NCI-H2171 (cell line): ENCODE measurements around the gene ZBTB16.

Experiments used
- DNase-seq: peaks from one replicate; lab custom pipeline; 2025; lab: John Stamatoyannopoulos, UW

Gene ZBTB16

DNA sequence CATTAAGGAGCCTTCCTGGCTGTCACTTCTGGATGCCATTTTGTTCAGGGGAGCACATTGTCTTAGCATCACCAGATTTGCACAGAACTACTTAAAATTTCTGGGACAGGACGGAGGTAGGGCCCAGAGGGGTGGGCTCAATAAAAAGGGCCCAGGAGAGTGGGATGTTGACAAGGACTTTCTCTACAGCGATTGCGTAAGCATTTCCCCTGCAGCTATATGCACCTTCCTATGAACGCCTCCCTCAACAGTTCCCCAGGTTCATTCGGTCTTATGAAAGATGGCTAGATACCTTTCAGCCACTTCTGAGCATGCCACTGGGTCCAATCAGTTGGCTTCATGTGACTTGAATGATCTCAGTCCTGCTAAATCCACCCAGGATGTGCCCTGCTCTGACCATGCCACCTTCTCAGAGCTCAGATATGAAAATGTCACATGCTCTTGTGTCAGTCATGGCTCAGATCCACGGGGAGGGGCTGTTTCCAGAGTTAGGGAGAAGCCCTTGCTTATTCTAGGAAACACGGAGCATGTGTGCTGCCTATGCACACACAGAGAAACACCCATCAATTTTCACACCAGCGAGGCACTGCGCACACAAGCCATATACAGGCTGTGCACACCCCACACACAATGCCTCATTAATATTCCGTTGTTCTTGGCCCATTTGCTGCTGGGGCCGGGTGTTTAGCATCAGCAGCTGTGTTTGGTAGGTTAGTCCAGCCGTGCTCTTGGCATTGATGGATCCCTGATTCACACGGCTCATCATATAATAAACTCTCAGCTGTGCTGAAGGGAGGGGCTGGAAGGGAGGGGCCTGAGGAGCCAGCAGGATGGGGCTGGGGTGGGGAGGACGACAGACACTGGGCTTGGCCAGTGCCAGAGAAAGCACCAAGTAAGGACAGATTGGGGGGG, 184.2 kb downstream of the ZBTB16 start:
- DNase-seq: no peak

DNA sequence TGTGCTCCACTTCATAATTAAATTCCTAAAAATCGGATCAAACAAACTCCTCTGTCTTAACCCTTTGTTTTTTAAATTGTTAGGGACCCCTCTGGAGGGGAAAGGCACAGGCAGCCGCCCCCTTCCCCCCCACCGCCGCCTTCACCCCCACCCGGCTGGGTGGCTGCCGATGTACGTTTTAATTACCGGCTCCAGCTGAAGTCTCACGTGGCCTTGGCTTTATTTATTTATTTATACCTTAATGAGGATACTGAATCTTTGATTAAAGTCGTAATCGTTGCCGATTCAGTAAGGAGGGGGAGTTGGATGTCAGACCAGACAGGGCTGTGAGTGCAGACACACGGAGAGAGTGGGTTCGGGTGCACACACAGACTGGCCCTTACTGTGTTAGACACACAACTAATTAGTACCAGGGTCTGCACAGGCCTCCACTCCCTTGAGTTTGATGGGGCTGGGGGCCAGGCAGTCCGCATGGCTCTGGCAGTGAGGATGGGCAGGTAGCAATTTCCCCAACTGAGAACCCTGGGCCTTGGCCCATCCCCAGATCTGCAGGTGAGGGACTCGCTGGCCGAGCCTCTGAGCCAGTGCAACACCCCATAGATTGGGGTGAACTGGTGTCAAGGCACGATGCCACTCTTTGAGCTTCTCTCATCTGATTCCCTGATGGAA, 185.3 kb downstream of the ZBTB16 start:
- no peak for DNase-seq

- no peak for DNase-seq
Observed at GRCh38 chr11:114246321-114247069, 187.0 kb downstream of the ZBTB16 start.

GRCh38 chr11:114247070-114247789, 187.7 kb downstream of the ZBTB16 start:
- DNase-seq: no peak

- no peak for DNase-seq
Observed at GRCh38 chr11:114250180-114250579, 190.7 kb downstream of the ZBTB16 start.

DNA sequence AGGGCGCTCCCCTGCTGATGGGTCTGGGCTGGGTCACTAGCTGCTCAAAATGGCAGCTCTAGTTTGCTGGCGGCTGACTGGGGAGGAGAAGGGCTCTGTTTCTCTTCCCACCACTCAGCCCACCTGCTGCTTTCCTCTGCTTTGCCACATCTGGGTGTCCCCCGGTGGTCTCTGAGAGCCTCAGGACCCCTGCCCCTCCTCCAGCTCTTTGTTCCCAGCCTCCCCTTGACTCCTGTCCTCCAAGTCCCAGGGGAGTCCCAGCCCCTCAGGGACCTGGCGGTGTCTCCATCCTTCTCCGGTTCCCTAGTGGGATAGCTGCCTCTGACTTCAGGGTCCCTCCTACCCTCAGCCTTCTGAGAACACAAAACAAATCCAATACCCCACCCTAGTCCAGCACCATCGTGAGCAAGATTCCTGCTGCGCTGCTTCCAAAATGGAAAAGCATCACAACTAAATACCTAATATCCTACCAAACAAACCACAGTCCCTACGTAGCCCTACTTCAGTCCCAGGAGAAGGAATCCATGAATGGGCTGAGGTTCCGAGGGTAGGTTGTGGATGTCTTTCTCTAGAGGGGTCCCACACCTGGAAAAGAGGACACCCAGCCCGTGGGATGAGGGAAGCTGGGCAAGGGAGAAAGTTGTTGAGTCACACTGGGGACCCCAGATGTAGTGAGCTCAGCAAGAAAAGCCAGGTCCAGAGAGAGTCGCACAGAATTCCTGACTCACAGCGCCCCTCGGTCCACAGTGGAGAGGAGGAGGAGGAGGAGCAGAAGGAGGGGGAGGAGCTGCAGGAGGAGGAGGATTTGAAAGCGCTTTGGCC, 191.7 kb downstream of the ZBTB16 start:
- DNase-seq: no peak

GRCh38 chr11:114251815-114252337, 192.4 kb downstream of the ZBTB16 start:
- DNase-seq: peak; percentile 4

DNA sequence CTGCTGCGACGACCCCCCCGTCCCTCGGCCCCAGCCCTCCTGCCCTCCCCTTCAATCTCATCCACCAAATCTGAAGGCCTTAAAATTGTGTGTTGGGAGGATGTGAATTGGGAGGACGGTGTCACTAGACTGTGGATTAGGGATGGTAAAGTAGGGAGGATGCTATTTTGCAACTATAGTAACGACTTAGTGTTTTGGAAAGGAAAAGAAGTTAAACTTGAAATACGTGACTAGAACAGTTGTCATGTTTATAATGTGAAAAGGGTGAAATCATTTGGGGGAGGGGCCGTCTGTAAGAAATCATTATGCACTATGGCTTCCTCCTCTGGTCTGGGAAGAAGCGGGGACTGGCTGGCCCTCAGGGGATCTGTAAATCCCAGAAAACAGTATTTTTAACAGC, 193.3 kb downstream of the ZBTB16 start:
- DNase-seq: no peak

DNA sequence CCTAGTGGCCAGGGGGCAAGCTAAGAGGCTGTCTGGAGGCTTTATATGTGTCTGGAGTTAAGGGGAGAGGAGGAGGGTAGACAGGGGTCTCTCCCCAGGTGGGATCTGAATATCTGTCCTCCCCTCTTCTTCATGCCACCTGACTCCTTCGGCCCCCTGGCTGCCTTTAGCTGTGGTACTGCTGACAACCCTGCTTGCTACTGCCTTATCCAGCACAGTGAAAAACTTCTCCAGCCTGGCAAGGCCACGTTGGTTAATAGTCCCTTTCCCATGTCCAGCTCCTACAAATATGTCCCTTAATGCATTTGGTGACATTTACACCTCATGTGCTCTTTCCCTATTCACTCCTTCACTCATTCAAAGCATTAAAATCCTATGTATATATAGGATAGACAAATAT, 194.3 kb downstream of the ZBTB16 start:
- no peak for DNase-seq

DNA sequence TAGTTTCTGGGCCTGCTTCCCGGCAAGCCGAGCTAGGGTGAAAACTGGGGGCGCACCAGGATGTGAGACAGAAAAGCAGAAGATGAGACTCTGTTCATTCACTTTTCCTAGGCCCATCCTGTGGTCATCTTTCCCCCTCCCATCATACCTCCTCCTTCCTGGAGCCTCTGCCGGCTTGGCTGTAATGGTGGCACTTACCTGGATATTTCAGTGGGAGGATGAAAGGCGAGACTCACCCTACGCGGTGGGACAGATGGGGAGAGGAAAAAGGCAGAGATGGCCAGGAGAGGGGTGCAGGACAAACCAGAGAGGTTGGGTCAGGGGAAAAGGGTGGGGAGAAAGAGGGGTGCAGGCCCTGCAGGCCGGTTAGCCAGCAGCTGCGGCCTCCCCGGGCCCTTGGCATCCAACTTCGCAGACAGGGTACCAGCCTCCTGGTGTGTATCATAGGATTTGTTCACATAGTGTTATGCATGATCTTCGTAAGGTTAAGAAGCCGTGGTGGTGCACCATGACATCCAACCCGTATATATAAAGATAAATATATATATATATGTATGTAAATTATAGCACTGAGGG, 195.1 kb downstream of the ZBTB16 start:
- DNase-seq: no peak

- no peak for DNase-seq
Observed at GRCh38 chr11:114255289-114255688, 195.8 kb downstream of the ZBTB16 start.

DNA sequence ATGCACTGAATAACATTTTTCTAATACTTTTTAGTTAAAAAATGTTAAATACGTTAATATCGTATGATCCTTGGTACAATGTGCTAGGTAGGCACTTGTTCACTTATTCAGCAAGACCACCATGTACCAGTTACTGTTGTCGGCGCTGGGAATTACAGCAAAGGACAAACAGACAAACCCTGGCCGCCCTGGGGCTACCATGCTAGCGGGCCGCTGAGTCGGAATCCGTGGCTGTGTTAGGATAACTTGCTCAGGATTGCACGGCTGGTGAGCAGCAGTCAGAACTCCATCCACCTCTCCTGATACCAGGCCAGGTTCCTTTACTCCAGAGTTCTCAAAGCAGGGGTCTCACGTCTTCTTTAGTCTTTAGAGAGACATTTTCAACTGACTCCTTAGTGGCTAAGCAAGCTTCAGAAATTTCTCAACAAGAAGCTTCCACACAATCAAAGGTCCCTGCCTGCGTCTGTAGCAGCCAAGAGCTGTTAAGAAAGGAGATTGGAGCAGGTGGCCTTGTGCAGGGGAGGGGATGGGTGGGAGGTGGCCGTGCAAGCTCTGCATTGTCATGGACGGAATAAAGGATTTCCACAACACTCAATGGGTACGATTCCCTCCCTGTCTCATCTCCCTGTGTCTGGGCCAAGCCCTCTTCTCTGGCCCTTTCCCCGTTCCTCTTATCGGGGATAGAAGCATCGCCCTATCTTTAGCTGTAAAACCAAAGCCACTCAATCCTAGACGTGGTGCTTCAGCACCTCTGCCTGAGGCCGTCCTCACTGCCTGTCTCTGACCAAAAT, 196.9 kb downstream of the ZBTB16 start:
- DNase-seq: no peak

DNA sequence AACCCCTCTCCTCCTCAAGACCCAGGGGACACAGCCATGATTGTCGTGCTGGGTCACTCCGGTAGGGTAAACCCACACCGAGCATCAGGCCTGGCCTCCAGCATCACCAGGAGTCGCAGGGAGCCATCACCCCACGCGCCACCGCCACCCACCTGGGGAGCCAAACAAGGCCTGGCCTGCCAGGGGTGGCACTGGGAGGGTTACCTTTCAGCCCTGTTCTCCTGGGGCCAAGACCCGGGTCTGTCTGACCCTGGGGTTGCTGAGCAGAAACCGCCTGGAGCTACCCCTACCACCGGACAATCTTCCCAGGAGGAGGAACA, 197.4 kb downstream of the ZBTB16 start:
- no peak for DNase-seq

DNA sequence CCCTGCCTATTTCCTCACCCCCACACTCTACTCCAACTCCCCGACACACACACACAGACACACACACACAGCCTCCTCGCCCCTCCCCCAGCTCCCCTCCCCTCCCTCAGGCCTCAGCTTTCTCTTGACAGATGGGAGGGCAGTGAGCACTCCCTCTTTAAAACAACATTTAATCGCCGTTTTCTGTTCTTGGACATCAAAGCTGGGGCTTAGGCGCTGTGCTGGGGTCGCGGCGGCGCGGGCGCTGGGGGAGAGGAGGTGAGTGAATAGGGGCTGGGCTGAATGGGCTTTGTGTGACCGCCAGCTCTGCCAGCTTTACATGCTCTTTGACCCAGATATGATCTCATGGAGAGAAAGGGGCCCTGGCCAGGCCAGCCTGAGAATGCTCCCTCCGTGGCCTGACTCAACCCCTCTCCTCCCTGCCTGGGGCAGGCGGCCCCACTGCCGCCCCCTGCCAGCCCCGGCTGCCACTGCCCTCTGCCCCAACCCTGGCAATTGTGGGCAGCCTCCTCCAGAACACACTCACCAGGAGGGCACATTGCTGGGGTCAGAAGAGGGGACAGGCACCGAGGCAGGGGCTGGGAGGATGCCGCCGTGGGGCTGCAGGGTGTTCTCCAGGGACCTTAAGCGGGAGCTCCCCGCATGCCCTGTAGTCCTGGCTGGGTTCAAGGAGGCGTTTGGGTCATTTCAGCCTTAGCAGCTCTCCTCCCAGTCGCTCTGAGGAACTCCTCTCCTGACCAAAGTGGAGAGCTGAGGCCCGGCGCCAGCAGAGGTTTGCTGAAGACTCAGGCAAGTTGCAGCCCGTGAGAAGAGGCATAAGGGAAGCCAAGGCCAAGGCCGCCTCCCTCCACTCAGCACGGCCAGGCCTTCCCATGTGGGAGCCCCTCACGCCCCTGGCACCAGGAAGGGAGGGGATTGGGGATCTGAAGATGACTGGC, 198.4 kb downstream of the ZBTB16 start:
- no peak for DNase-seq

GRCh38 chr11:114258696-114259095, 199.2 kb downstream of the ZBTB16 start:
- no peak for DNase-seq

DNA sequence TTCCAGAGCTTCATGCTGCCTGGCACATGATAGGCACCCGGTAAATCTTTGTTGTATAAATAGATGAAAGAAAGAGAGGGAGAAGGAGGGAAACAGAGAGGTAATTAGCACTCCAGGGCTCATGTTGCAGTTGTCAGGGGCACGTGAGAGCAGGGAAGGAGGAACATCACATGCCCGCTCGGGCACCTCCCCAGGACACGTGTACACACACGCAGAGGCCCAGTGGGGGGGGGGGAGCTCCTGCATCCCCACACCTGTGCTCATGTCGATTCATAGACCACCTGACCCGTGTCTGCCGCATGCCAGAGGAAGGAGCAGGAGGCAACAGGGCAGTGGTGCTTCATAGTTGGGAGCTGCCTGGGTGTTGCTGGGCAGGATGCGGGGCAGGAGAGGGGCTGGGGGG, 199.6 kb downstream of the ZBTB16 start:
- DNase-seq: peak; percentile 46

GRCh38 chr11:114259551-114259983, 200.1 kb downstream of the ZBTB16 start:
- peak; percentile 18 for DNase-seq

- no peak for DNase-seq
Observed at GRCh38 chr11:114260077-114260476, 200.6 kb downstream of the ZBTB16 start.

DNA sequence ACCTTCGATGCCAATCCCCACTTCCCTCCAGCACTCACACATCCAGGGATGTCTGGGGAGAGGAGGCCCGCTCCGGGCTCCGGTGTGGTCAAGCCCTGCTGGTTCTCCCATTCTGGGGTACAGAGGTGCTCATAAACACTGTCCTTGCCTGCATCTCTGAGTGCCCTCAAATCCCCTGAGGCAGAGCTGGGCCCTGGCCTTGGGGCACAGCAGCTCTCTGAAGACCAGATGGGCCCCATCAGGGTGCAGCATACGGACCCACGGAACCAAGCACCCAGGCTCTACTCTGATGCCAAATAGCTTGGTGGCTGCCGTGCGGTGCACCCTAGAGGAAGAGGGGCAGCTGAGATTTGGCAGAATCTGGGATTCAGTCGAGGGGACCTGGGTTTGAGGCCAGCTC, 201.0 kb downstream of the ZBTB16 start:
- no peak for DNase-seq
